HG02840 (cell line): ENCODE measurements around the gene RGS6.

Source experiments
- ATAC-seq: cut with Tn5 transposase; IDR thresholded peaks from one replicate; pipeline ENCODE4 v1.9.1; 2021; ENCODE audit warnings: mild to moderate bottlenecking, moderate library complexity, moderate number of reproducible peaks; ENCODE audit not compliant: unreplicated experiment, low FRiP score

Gene RGS6

GRCh38 chr14:72291908-72292688 is 359.9 kb downstream of the RGS6 start:
- no peak for ATAC-seq

- no peak for ATAC-seq
Measured at GRCh38 chr14:72292689-72293024, 360.4 kb downstream of the RGS6 start.

- no peak for ATAC-seq
Measured at GRCh38 chr14:72301352-72301751, 369.1 kb downstream of the RGS6 start.

GRCh38 chr14:72303930-72304329 is 371.7 kb downstream of the RGS6 start:
- ATAC-seq = no peak

- ATAC-seq = no peak
Measured at GRCh38 chr14:72305561-72305960, 373.3 kb downstream of the RGS6 start.

- no peak for ATAC-seq
Measured at GRCh38 chr14:72308967-72309485, 376.8 kb downstream of the RGS6 start.

- no peak for ATAC-seq
Measured at GRCh38 chr14:72311116-72311515, 378.9 kb downstream of the RGS6 start.

- no peak for ATAC-seq
Measured at GRCh38 chr14:72311516-72311915, 379.3 kb downstream of the RGS6 start.

- ATAC-seq = no peak
Measured at GRCh38 chr14:72314808-72315435, 382.7 kb downstream of the RGS6 start.

- ATAC-seq = no peak
Measured at GRCh38 chr14:72315714-72316113, 383.5 kb downstream of the RGS6 start.

- no peak for ATAC-seq
Measured at GRCh38 chr14:72318648-72319047, 386.4 kb downstream of the RGS6 start.

GRCh38 chr14:72332046-72332445 is 399.8 kb downstream of the RGS6 start:
- ATAC-seq = no peak

- no peak for ATAC-seq
Measured at GRCh38 chr14:72332871-72333270, 400.6 kb downstream of the RGS6 start.

- ATAC-seq = no peak
Measured at GRCh38 chr14:72333357-72333756, 401.1 kb downstream of the RGS6 start.

GRCh38 chr14:72336311-72336980 is 404.2 kb downstream of the RGS6 start:
- no peak for ATAC-seq

GRCh38 chr14:72341237-72341636 is 409.0 kb downstream of the RGS6 start:
- ATAC-seq = no peak

GRCh38 chr14:72341686-72342085 is 409.5 kb downstream of the RGS6 start:
- ATAC-seq = no peak

GRCh38 chr14:72347118-72347517 is 414.9 kb downstream of the RGS6 start:
- ATAC-seq = no peak

- no peak for ATAC-seq
Measured at GRCh38 chr14:72350215-72350614, 418.0 kb downstream of the RGS6 start.

- no peak for ATAC-seq
Measured at GRCh38 chr14:72352012-72352411, 419.8 kb downstream of the RGS6 start.

- no peak for ATAC-seq
Measured at GRCh38 chr14:72366619-72367018, 434.4 kb downstream of the RGS6 start.
